Lower lobe of right lung (tissue), 2 donors: ENCODE data around the gene FBP2. TPM values are rescaled to one million over a fixed set of nuclear protein-coding genes. Genes with fewer than 3 reads are reported as not detected.

Experiments
- ATAC-seq, 2 donors: fragments of 200-7000 bp; cut with Tn5 transposase; one replicate each; pipeline ENCODE4 v1.9.1; 2020 to 2022; ENCODE audit warnings: mild to moderate bottlenecking in 2 of 2, moderate library complexity in 2 of 2
- DNase-seq: peaks from one replicate; pipeline ENCODE4 v3.0.0-alpha.2; 2020
- H3K27ac ChIP-seq: fragments of 200-600 bp; one replicate; pipeline ENCODE4 v1.8.0; 2022
- H3K27me3 ChIP-seq: fragments of 200-600 bp; one replicate; pipeline ENCODE4 v1.8.0; 2022; ENCODE audit warnings: low read depth
- H3K36me3 ChIP-seq: fragments of 200-600 bp; one replicate; pipeline ENCODE4 v1.8.0; 2022; ENCODE audit warnings: mild to moderate bottlenecking
- H3K4me1 ChIP-seq: fragments of 200-600 bp; one replicate; pipeline ENCODE4 v1.8.0; 2022
- H3K4me3 ChIP-seq: fragments of 200-600 bp; one replicate; pipeline ENCODE4 v1.8.0; 2022; ENCODE audit warnings: mild to moderate bottlenecking
- H3K9me3 ChIP-seq: fragments of 200-600 bp; one replicate; pipeline ENCODE4 v1.8.0; 2022
- intact Hi-C: fragments of 100-400 bp; cut with DNase I; formaldehyde crosslinking; loops from one replicate; pipeline ENCODE4 v1.11.0; 2022
- total RNA-seq: library from RNA; stranded (reverse); fragmentation: NEBNext Ultra II Directional; extraction: Animal tissue kit (Norgen Biotek cat#: 25700); gene quantifications from one replicate; pipeline ENCODE4 v1.2.1, GENCODE V29; 2021
- TF ChIP-seq, protein P1 (sequence below): fragments of 200-600 bp; IDR thresholded peaks from one replicate; pipeline ENCODE4 v1.8.0; 2022; ENCODE audit warnings: antibody characterized with exemption, mild to moderate bottlenecking
- donor health status: DM: no; HTN: yes; CAD: no; lungs with severe emphysema.

FBP2 gene
- total RNA-seq, 1 donor from 2014 or later: not detected

DNA sequence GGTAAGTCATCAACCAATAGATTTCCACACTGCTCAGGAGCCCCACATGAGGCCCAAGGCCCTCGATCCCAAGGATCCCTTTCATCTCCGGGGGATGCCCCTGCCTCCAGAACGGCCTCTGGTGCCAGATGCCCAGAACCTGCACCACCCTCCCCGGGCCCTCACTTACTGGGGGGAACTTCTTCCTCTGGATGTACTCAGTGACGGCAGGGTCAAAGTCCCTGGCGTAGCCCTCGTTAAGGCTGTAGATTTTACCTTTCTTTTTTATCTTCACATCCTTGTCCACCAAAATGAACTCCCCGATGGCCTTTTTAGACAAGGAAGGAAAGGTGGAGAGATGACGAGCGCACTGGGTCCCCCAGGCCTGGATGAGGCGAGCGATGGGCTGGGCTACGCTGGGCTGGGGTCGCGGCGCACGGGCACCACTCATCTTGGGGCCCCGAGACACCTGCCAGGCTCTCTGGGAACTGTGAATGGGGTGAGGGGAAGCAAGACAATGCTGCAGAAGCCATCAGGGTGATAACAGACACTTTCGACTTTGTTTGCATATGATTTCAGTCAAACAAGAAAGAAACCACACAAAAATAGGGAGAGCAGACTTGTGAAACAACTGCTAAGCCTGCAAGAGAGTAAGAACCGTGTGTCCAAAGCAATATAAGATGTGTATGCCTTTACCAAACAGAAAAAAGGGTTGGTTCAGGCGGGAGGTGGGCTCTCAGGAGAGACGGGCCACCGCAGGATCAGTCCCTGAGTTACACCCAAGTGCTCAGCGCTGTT lies 13.2 kb upstream of the FBP2 start:
- H3K27me3 ChIP-seq: no peaks in the 10 kb centered on the region
- intact Hi-C loops: no loop called here
- no peak for ATAC-seq
- DNase-seq: no peak
- H3K9me3 ChIP-seq: no peaks in the 10 kb centered on the region
- H3K36me3 ChIP-seq: peaks cover 56% of the 10 kb centered on the region
- no peak overlapping the region for H3K27ac ChIP-seq
- H3K4me3 ChIP-seq: no peak overlapping the region
- H3K4me1 ChIP-seq: peaks cover 19% of the 10 kb centered on the region
- TF ChIP-seq, protein P1, sequence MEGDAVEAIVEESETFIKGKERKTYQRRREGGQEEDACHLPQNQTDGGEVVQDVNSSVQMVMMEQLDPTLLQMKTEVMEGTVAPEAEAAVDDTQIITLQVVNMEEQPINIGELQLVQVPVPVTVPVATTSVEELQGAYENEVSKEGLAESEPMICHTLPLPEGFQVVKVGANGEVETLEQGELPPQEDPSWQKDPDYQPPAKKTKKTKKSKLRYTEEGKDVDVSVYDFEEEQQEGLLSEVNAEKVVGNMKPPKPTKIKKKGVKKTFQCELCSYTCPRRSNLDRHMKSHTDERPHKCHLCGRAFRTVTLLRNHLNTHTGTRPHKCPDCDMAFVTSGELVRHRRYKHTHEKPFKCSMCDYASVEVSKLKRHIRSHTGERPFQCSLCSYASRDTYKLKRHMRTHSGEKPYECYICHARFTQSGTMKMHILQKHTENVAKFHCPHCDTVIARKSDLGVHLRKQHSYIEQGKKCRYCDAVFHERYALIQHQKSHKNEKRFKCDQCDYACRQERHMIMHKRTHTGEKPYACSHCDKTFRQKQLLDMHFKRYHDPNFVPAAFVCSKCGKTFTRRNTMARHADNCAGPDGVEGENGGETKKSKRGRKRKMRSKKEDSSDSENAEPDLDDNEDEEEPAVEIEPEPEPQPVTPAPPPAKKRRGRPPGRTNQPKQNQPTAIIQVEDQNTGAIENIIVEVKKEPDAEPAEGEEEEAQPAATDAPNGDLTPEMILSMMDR: no peak

DNA sequence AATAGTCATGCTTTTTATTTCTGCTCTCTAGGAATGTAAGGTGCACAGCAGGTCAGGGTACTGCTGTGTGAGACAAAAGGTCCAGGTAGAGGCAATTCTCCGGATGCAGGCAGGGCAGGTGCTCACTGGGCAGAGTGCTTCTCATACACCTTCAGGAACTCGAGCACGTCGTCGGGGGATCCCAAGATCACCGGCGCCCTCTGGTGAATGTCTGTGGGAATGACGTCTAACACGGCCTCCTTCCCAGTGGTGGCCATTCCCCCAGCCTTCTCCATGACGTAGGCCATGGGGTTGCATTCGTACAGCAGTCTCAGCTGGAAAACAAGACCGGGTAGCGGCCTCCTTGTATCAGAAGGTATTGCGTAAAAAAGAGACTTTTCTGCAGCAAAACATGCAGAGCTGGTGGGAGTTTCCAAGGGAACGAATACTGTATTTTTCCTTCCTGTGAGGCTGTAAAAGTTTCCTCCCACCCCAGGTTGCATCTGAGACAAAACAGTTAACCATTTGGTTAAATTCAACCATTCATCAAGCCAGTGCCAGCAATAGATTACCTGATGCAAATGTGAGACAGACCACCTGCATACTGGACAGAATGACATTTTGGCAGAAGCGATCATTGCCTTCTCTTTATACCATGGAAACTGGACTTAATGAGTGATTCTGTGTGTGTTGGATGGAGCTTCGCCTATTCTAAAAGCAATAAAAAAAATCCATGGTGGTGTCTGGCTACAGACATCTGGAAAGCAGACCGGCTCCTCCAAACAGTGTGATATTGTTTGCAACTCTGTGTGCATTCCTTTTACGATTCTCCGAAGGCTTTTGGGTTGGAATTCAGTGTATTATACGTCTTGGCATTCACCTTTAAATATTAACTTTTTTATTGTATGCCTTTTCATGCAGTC lies 9.9 kb upstream of the FBP2 start:
- peaks cover 43% of the 10 kb centered on the region for H3K36me3 ChIP-seq

DNA sequence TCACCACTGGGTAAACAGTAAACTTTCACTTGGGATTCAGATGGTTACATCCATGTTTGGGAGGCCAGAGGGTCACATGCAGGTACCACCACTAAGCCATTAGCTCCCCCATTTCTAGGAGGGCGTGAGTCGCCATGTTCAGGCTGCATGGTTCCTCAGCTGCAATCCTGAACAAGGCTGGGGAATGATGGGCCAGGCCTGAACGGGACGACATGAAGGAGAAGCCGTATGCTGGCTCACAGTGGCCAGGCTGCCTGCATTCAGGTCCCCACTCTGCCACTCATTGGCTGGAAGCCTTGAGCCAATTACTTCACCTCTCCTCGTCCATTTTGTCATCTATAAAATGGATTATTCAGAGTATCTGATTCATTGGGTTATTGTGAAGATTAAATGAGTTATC lies 9.0 kb upstream of the FBP2 start:
- TF ChIP-seq, protein P1: no peak
- intact Hi-C loops: no loop called here

More for the DNA sequence above, 9.9 kb upstream of the FBP2 start:
- Histone ChIP-seq H3K9me3 (no peaks in the 10 kb centered on the region), H3K27ac (no peak overlapping the region), H3K4me1 (peaks cover 10% of the 10 kb centered on the region), H3K4me3 (no peak overlapping the region), H3K27me3 (no peaks in the 10 kb centered on the region)
- intact Hi-C loops: no loop called here
- ATAC-seq (peak; percentile 84 to 85), DNase-seq (peak; percentile 74)
- TF ChIP-seq, protein P1: peak; percentile 59

DNA sequence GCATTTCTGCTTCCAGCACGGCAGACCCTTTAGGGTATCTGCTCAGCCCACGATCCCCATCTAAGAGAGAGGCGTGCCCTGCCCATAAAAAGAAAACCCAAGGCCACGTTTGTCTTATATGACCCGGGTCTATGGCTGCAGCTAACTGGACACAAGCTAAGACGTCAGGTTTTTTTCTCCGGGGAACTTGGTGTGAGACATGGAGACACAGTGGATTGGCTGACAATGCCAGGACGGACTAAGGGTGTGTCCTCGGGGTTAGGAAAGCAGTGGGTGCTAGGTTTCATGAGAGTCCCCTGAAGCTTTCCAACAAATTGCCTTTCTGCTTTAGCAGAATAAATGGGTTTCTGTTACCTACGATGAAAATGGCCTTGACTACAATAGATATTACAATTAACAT lies 7.1 kb upstream of the FBP2 start:
- intact Hi-C loops: no loop called here
- no peak for ATAC-seq
- Histone ChIP-seq H3K4me3 (no peak overlapping the region), H3K9me3 (no peaks in the 10 kb centered on the region), H3K4me1 (peaks cover 10% of the 10 kb centered on the region), H3K27ac (no peak overlapping the region), H3K27me3 (no peaks in the 10 kb centered on the region), H3K36me3 (peaks cover 20% of the 10 kb centered on the region)
- TF ChIP-seq, protein P1: no peak
- no peak for DNase-seq

More for the DNA sequence above, 9.0 kb upstream of the FBP2 start:
- ATAC-seq (no peak), DNase-seq (no peak)
- Histone ChIP-seq H3K9me3 (no peaks in the 10 kb centered on the region), H3K27me3 (no peaks in the 10 kb centered on the region), H3K36me3 (peaks cover 37% of the 10 kb centered on the region), H3K4me3 (no peak overlapping the region), H3K4me1 (peaks cover 10% of the 10 kb centered on the region), H3K27ac (no peak overlapping the region)

DNA sequence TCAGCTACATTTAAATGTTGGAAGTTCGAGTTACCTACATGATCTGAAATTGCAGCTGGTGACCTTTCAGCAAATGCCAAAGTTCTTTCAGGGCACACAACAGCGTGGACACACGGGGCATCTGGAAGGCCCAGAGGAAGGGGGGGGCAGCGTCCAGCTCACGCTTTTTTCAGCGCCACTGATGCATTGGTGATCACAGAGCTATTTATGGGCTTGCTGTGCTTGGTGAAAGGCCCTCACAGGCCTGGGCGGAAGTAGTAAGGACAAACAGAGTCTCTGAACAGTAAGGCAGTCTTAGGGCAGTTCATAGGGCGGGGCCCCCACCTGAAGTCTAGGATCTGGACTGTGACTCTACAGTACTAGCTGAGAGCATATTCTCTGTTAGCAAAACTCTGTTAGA lies 6.6 kb upstream of the FBP2 start:
- TF ChIP-seq, protein P1: no peak
- Histone ChIP-seq H3K27ac (no peak overlapping the region), H3K9me3 (no peaks in the 10 kb centered on the region), H3K4me3 (no peak overlapping the region), H3K27me3 (no peaks in the 10 kb centered on the region), H3K4me1 (peaks cover 10% of the 10 kb centered on the region), H3K36me3 (peaks cover 15% of the 10 kb centered on the region)
- DNase-seq (no peak), ATAC-seq (no peak)
- intact Hi-C loops: no loop called here
